ENCODE results near the gene EFL1. TPM values are rescaled to one million over a fixed set of nuclear protein-coding genes. Genes with fewer than 3 reads are reported as not detected.
A peak's percentile ranks its signal among the peaks of the same experiment; 100 is the strongest.

Gene EFL1
- total and polyA plus RNA-seq, 9 of the 15 experiments (the other 6 are each of a cell fraction or from before 2014, with no cell fraction given), result 4.8 to 32.5 (median 16.9) TPM

- TF ChIP-seq KAT7 (CRISPR knock-in tag; IDR thresholded peaks at IDR 0.05; ENCODE audit: borderline replicate concordance), result no peak
- TF ChIP-seq HNRNPLL (IDR thresholded peaks at IDR 0.05; ENCODE audit: low read depth, low read length, poor library complexity, severe bottlenecking), result no peak
- no peak for TF ChIP-seq ZNF280A (IDR thresholded peaks at IDR 0.05; ENCODE audit: low read depth, partially characterized antibody)
- no peak for TF ChIP-seq POLR2AphosphoS2 (IDR thresholded peaks at IDR 0.05; ENCODE audit: low read length)
- TF ChIP-seq NCOA6 (IDR thresholded peaks at IDR 0.05), result no peak
- 0 out of 2 replicates have a peak, but pooled peaks have one; percentile 57 for TF ChIP-seq ADNP (tag; IDR thresholded peaks at IDR 0.05)
- no peak for TF ChIP-seq NFRKB (IDR thresholded peaks at IDR 0.05; ENCODE audit: low read depth)
- TF ChIP-seq COPS2 (conservative IDR thresholded peaks at IDR 0.05), result no peak
- no peak for TF ChIP-seq MTA3 (IDR thresholded peaks at IDR 0.05; ENCODE audit: borderline replicate concordance)
- peak; percentile 93 for TF ChIP-seq DPF2 (IDR thresholded peaks at IDR 0.05)
- TF ChIP-seq CXXC5 (CRISPR knock-in tag; IDR thresholded peaks at IDR 0.05), result no peak
- no peak for TF ChIP-seq CREB1 (IDR thresholded peaks at IDR 0.05)
- no peak for TF ChIP-seq CREB1 (CRISPR knock-in tag; IDR thresholded peaks at IDR 0.05)
- TF ChIP-seq U2AF2 (optimal IDR thresholded peaks at IDR 0.05; ENCODE audit: low read depth, low read length), result no peak
- no peak for TF ChIP-seq ELF2 (CRISPR knock-in tag; IDR thresholded peaks at IDR 0.05)
- no peak for TF ChIP-seq RAD21 (CRISPR knock-in tag; conservative IDR thresholded peaks at IDR 0.05 in 1 of 2, IDR thresholded peaks at IDR 0.05 in 1 of 2)
- no peak for TF ChIP-seq ZNF830 (CRISPR knock-in tag; IDR thresholded peaks at IDR 0.05)
- no peak for TF ChIP-seq GTF2F1 (IDR thresholded peaks at IDR 0.05; ENCODE audit: low read depth, low read length)
- TF ChIP-seq SIN3B (IDR thresholded peaks at IDR 0.05; ENCODE audit: low read depth), result no peak
- TF ChIP-seq RFX1 (IDR thresholded peaks at IDR 0.05), result no peak
- no peak for TF ChIP-seq PTBP1 (IDR thresholded peaks at IDR 0.05; ENCODE audit: low read depth, low read length)
- TF ChIP-seq SUPT5H (IDR thresholded peaks at IDR 0.05), result no peak
- no peak for TF ChIP-seq ZFX (CRISPR knock-in tag; IDR thresholded peaks at IDR 0.05)
- peak; percentile 88 for TF ChIP-seq SOX6 (IDR thresholded peaks at IDR 0.05)
- peak; percentile 88 for TF ChIP-seq SMARCA4 (IDR thresholded peaks at IDR 0.05)
- peak; percentile 76; the same call in 1 of the 2 replicates for TF ChIP-seq TEAD2 (tag; IDR thresholded peaks at IDR 0.05)
- TF ChIP-seq RBM34 (IDR thresholded peaks at IDR 0.05; ENCODE audit: borderline replicate concordance, insufficient read depth, low read length), result no peak
- 0 out of 2 replicates have a peak, but pooled peaks have one; percentile 58 for TF ChIP-seq LCOR (CRISPR knock-in tag; IDR thresholded peaks at IDR 0.05)
- no peak for TF ChIP-seq CEBPG (CRISPR knock-in tag; IDR thresholded peaks at IDR 0.05)
- TF ChIP-seq CEBPG (tag; conservative IDR thresholded peaks at IDR 0.05 in 1 of 2, IDR thresholded peaks at IDR 0.05 in 1 of 2), result peak in 1 of 2 experiments; percentile 69; a peak in 2 of 4 replicates
- peak; percentile 61; the same call in 1 of the 2 replicates for TF ChIP-seq FOXJ2 (tag; IDR thresholded peaks at IDR 0.05)
- TF ChIP-seq ZNF668 (CRISPR knock-in tag; IDR thresholded peaks at IDR 0.05), result no peak
Measured at GRCh38 chr15:82146990-82147461, 115.5 kb downstream of the EFL1 start (continued).

Data from K562 (cell line).